ENCODE results near the gene CIDEB. TPM values are rescaled to one million over a fixed set of nuclear protein-coding genes. Genes with fewer than 3 reads are reported as not detected.

CIDEB gene
- total and polyA plus RNA-seq, 2 of the 13 experiments (the other 11 are each of a cell fraction or from before 2014, with no cell fraction given) = 35.8 to 110 TPM

DNA sequence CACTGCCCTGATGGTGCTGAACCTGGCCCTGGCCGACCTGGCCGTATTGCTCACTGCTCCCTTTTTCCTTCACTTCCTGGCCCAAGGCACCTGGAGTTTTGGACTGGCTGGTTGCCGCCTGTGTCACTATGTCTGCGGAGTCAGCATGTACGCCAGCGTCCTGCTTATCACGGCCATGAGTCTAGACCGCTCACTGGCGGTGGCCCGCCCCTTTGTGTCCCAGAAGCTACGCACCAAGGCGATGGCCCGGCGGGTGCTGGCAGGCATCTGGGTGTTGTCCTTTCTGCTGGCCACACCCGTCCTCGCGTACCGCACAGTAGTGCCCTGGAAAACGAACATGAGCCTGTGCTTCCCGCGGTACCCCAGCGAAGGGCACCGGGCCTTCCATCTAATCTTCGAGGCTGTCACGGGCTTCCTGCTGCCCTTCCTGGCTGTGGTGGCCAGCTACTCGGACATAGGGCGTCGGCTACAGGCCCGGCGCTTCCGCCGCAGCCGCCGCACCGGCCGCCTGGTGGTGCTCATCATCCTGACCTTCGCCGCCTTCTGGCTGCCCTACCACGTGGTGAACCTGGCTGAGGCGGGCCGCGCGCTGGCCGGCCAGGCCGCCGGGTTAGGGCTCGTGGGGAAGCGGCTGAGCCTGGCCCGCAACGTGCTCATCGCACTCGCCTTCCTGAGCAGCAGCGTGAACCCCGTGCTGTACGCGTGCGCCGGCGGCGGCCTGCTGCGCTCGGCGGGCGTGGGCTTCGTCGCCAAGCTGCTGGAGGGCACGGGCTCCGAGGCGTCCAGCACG lies 8.2 kb upstream of the CIDEB start (continued):
- TF ChIP-seq SMAD3 (CRISPR knock-in tag; IDR thresholded peaks at IDR 0.05) (peak; percentile 79), KLF11 (CRISPR knock-in tag; IDR thresholded peaks at IDR 0.05) (peak; percentile 88; the same call in 1 of the 2 replicates), ZC3H4 (CRISPR knock-in tag; IDR thresholded peaks at IDR 0.05; ENCODE audit: borderline replicate concordance) (peak; percentile 79; the same call in 1 of the 2 replicates), ETV6 (CRISPR knock-in tag; conservative IDR thresholded peaks at IDR 0.05) (peak; percentile 97; the same call in 1 of the 2 replicates), DNMT3B (CRISPR knock-in tag; conservative IDR thresholded peaks at IDR 0.05) (0 out of 2 replicates have a peak, but pooled peaks have one; percentile 66), ZBTB42 (CRISPR knock-in tag; IDR thresholded peaks at IDR 0.05) (peak; percentile 95; the same call in 1 of the 2 replicates), ASH2L (IDR thresholded peaks at IDR 0.05; ENCODE audit: insufficient read length, low read depth, low read length) (no peak), HOXD1 (CRISPR knock-in tag; IDR thresholded peaks at IDR 0.05) (peak; percentile 98), ZNF260 (CRISPR knock-in tag; IDR thresholded peaks at IDR 0.05; ENCODE audit: borderline replicate concordance, low read depth) (peak; percentile 98), ZNF781 (CRISPR knock-in tag; IDR thresholded peaks at IDR 0.05; ENCODE audit: borderline replicate concordance, not compliant biosample characterization) (peak; percentile 93), ZNF776 (CRISPR knock-in tag; IDR thresholded peaks at IDR 0.05) (peak; percentile 100), TCF7 (IDR thresholded peaks at IDR 0.05; ENCODE audit: low read depth) (no peak), HDAC6 (IDR thresholded peaks at IDR 0.05; ENCODE audit: low read depth, low read length) (no peak), JDP2 (CRISPR knock-in tag; IDR thresholded peaks at IDR 0.05; ENCODE audit: borderline replicate concordance) (no peak), MTF2 (CRISPR knock-in tag; IDR thresholded peaks at IDR 0.05; ENCODE audit: borderline replicate concordance) (no peak), ZNF563 (CRISPR knock-in tag; IDR thresholded peaks at IDR 0.05) (peak; percentile 99), FOXA1 (IDR thresholded peaks at IDR 0.05) (no peak), FOXA1 (CRISPR knock-in tag; IDR thresholded peaks at IDR 0.05) (no peak; the same call in none of the 2 replicates), RXRA (CRISPR knock-in tag; IDR thresholded peaks at IDR 0.05) (peak; percentile 79), FLYWCH1 (CRISPR knock-in tag; IDR thresholded peaks at IDR 0.05) (0 out of 2 replicates have a peak, but pooled peaks have one; percentile 84)
- TF ChIP-seq, protein P1, sequence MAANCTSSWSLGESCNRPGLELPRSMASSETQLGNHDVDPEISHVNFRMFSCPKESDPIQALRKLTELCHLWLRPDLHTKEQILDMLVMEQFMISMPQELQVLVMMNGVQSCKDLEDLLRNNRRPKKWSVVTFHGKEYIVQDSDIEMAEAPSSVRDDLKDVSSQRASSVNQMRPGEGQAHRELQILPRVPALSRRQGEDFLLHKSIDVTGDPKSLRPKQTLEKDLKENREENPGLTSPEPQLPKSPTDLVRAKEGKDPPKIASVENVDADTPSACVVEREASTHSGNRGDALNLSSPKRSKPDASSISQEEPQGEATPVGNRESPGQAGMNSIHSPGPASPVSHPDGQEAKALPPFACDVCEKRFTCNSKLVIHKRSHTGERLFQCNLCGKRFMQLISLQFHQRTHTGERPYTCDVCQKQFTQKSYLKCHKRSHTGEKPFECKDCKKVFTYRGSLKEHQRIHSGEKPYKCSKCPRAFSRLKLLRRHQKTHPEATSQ (CRISPR knock-in tag; IDR thresholded peaks at IDR 0.05; ENCODE audit: borderline replicate concordance) = peak; percentile 97
- TF ChIP-seq, protein P2, sequence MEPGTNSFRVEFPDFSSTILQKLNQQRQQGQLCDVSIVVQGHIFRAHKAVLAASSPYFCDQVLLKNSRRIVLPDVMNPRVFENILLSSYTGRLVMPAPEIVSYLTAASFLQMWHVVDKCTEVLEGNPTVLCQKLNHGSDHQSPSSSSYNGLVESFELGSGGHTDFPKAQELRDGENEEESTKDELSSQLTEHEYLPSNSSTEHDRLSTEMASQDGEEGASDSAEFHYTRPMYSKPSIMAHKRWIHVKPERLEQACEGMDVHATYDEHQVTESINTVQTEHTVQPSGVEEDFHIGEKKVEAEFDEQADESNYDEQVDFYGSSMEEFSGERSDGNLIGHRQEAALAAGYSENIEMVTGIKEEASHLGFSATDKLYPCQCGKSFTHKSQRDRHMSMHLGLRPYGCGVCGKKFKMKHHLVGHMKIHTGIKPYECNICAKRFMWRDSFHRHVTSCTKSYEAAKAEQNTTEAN (CRISPR knock-in tag; conservative IDR thresholded peaks at IDR 0.05) = peak; percentile 96
- TF ChIP-seq, protein P3, sequence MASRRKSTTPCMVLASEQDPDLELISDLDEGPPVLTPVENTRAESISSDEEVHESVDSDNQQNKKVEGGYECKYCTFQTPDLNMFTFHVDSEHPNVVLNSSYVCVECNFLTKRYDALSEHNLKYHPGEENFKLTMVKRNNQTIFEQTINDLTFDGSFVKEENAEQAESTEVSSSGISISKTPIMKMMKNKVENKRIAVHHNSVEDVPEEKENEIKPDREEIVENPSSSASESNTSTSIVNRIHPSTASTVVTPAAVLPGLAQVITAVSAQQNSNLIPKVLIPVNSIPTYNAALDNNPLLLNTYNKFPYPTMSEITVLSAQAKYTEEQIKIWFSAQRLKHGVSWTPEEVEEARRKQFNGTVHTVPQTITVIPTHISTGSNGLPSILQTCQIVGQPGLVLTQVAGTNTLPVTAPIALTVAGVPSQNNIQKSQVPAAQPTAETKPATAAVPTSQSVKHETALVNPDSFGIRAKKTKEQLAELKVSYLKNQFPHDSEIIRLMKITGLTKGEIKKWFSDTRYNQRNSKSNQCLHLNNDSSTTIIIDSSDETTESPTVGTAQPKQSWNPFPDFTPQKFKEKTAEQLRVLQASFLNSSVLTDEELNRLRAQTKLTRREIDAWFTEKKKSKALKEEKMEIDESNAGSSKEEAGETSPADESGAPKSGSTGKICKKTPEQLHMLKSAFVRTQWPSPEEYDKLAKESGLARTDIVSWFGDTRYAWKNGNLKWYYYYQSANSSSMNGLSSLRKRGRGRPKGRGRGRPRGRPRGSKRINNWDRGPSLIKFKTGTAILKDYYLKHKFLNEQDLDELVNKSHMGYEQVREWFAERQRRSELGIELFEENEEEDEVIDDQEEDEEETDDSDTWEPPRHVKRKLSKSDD (CRISPR knock-in tag; IDR thresholded peaks at IDR 0.05; ENCODE audit: low read depth) = peak; percentile 93
- TF ChIP-seq, protein P4, sequence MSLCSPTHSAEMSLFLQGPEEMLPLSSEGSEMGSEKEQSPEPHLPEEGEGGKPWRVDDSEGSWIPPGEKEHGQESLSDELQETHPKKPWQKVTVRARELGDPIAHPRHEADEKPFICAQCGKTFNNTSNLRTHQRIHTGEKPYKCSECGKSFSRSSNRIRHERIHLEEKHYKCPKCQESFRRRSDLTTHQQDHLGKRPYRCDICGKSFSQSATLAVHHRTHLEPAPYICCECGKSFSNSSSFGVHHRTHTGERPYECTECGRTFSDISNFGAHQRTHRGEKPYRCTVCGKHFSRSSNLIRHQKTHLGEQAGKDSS (CRISPR knock-in tag; IDR thresholded peaks at IDR 0.05; ENCODE audit: borderline replicate concordance, low read depth) = peak; percentile 96

Data from HepG2 (cell line).